GM12878 (cell line): ENCODE results near the gene DRICH1. TPM values are rescaled to one million over a fixed set of nuclear protein-coding genes. Genes with fewer than 3 reads are reported as not detected.

Experiments used
- ATAC-seq: fragments of 200-7000 bp; cut with Tn5 transposase; 3 replicates; pipeline ENCODE4 v1.9.1; 2020; ENCODE audit warnings: mild to moderate bottlenecking, moderate library complexity
- BruUV-seq: library from RNA; stranded (reverse); fragments of 400-500 nt; replicated peaks from 2 replicates; lab custom pipeline; 2021; lab: Mats Ljungman, UMichigan
- CTCF ChIA-PET: fragments of 300-600 bp; sonication (Branson Sonifier 250); formaldehyde crosslinking; extraction: SDS; loops from one replicate; lab custom pipeline; 2021; ENCODE audit warnings: inconsistent platforms; lab: Yijun Ruan, JAX
- POLR2A ChIA-PET: fragments of 350-600 bp; formaldehyde crosslinking; extraction: SDS; loops from one replicate; lab custom pipeline; 2021; ENCODE audit warnings: inconsistent platforms; lab: Charles Lee
- RAD21 ChIA-PET: fragments of 300-600 bp; sonication (Branson Sonifier 250); formaldehyde crosslinking; loops from one replicate; lab custom pipeline; 2023; ENCODE audit warnings: antibody characterized with exemption; ENCODE audit not compliant: unreplicated experiment; lab: Charles Lee
- SMC1A ChIA-PET: fragments of 300-600 bp; sonication (Branson Sonifier 250); formaldehyde crosslinking; loops from one replicate; lab custom pipeline; 2023; ENCODE audit not compliant: unreplicated experiment, uncharacterized antibody; lab: Charles Lee
- DNase-seq: peaks from one replicate; pipeline ENCODE4 v3.0.0-alpha.2; 2011; ENCODE audit warnings: low read depth, low spot score
- FAIRE-seq: peaks from 3 replicates; lab custom pipeline; 2011; peaks lifted over from hg19 to GRCh38; lab: Jason Lieb, UNC
- H2AFZ ChIP-seq: 2 replicates; pipeline ENCODE4 v1.6.0; 2011; ENCODE audit warnings: low read depth, low read length, control low read depth; ENCODE audit not compliant: control insufficient read depth
- H3K27ac ChIP-seq: 2 replicates; pipeline ENCODE4 v1.5.1; 2011; ENCODE audit warnings: control low read depth; ENCODE audit not compliant: control insufficient read depth, insufficient read depth
- H3K27me3 ChIP-seq, 2 experiments: replicated peaks in 1 of 2; 2 replicates each; pipeline versions ENCODE4 v1.6.0 to v1.6.1; 2011; ENCODE audit warnings: low read length in 1 of 2; ENCODE audit not compliant: control insufficient read depth in 2 of 2, insufficient read depth in 2 of 2
- H3K36me3 ChIP-seq, 2 experiments: 2 replicates each; pipeline ENCODE4 v1.5.1; 2011; ENCODE audit warnings: low read length in 1 of 2; ENCODE audit not compliant: control insufficient read depth in 2 of 2, insufficient read depth in 2 of 2
- H3K4me1 ChIP-seq: 2 replicates; pipeline ENCODE4 v1.6.1; 2011; ENCODE audit warnings: mild to moderate bottlenecking, low read length, moderate library complexity, mixed read lengths; ENCODE audit not compliant: control insufficient read depth, insufficient read depth
- H3K4me2 ChIP-seq: 2 replicates; pipeline ENCODE4 v1.6.0; 2011; ENCODE audit warnings: control low read depth; ENCODE audit not compliant: control insufficient read depth, insufficient read depth
- H3K4me3 ChIP-seq: fragments of 200-600 bp; sonication (generic); 2 replicates; pipeline ENCODE4 v1.5.1; 2016
- H3K79me2 ChIP-seq: 2 replicates; pipeline ENCODE4 v1.6.0; 2011; ENCODE audit warnings: low read length; ENCODE audit not compliant: control insufficient read depth, insufficient read depth
- H3K9ac ChIP-seq: 2 replicates; pipeline ENCODE4 v1.8.0; 2011; ENCODE audit warnings: low read length, control low read depth, mixed read lengths; ENCODE audit not compliant: control insufficient read depth, insufficient read depth
- H3K9me3 ChIP-seq: replicated peaks from 3 replicates; pipeline ENCODE4 v1.5.1; 2011; ENCODE audit warnings: mild to moderate bottlenecking, low read length; ENCODE audit not compliant: control insufficient read depth, insufficient read depth
- H4K20me1 ChIP-seq: 2 replicates; pipeline ENCODE4 v1.6.0; 2011; ENCODE audit not compliant: control insufficient read depth, insufficient read depth
- CREB1 ChIP-seq: IDR thresholded peaks from 2 replicates; pipeline ENCODE4 v1.6.1; 2012; ENCODE audit warnings: low read depth, mild to moderate bottlenecking, inconsistent platforms
- ESRRA ChIP-seq: IDR thresholded peaks from 2 replicates; pipeline ENCODE4 v1.6.1; 2012; ENCODE audit warnings: mild to moderate bottlenecking, low read length, improper control_type of control experiment
- IKZF1 ChIP-seq: fragments of 450-650 bp; conservative IDR thresholded peaks from 2 replicates; pipeline ENCODE4 v1.6.1; 2017; ENCODE audit warnings: antibody characterized with exemption, mild to moderate bottlenecking
- MYB ChIP-seq: fragments of 150-350 bp; IDR thresholded peaks from 2 replicates; pipeline ENCODE4 v1.6.1; 2014; ENCODE audit warnings: mild to moderate bottlenecking, low read depth, low read length, borderline replicate concordance
- NFIC ChIP-seq: IDR thresholded peaks from 2 replicates; pipeline ENCODE4 v1.6.1; 2012; ENCODE audit warnings: low read depth, mild to moderate bottlenecking, inconsistent platforms, low read length, moderate library complexity
- POLR2AphosphoS5 ChIP-seq: IDR thresholded peaks from 2 replicates; pipeline ENCODE4 v1.6.1; 2011; ENCODE audit warnings: mild to moderate bottlenecking, low read length, inconsistent platforms
- STAT3 ChIP-seq: IDR thresholded peaks from 2 replicates; pipeline ENCODE4 v1.6.1; 2011; ENCODE audit warnings: low read depth, low read length, improper control_type of control experiment
- ZNF24 ChIP-seq: fragments of 450-650 bp; IDR thresholded peaks from 2 replicates; pipeline ENCODE4 v1.6.1; 2017; ENCODE audit warnings: antibody characterized with exemption, mild to moderate bottlenecking
- ZNF274 ChIP-seq: IDR thresholded peaks from one replicate; pipeline ENCODE4 v1.8.0; 2011; ENCODE audit not compliant: insufficient read length, insufficient read depth
- WGBS: methylation state at CpG from one replicate; pipeline ENCODE4 v1.1.6; 2016; ENCODE audit warnings: low lambda C conversion rate; ENCODE audit not compliant: insufficient replicate concordance, insufficient coverage; ENCODE audit errors: missing lambda C conversion rate; 5-methylcytosine and 5-hydroxymethylcytosine counted together
- in situ Hi-C: fragments of 300-500 bp; cut with MboI; formaldehyde crosslinking; loops from 9 replicates; pipeline ENCODE4 v1.14.3; 2018; ENCODE audit warnings: mixed read lengths
- intact Hi-C: fragments of 100-400 bp; cut with micrococcal nuclease; formaldehyde crosslinking; loops from one replicate; pipeline ENCODE4 v1.14.2; 2022; ENCODE audit not compliant: unreplicated experiment
- polyA plus RNA-seq, 11 experiments: library from polyadenylated mRNA; depleted of rRNA in 4 of 11; unstranded in 6 of 11; stranded (reverse) in 5 of 11; fragments of >200 nt; fragmentation: Nextera tagmentation in 4 of 11; fragmentation: Illumina TruSeq in 1 of 11; extraction: Ambion mirVana in 4 of 11; extraction: Trizol in 1 of 11; gene quantifications; 1 replicate in 1 of 11; 2 replicates in 10 of 11; pipeline versions ENCODE4 v1.2.1 to v1.2.3, GENCODE V29; 2011 to 2016; ENCODE audit warnings: inconsistent platforms in 2 of 11, missing spikeins in 2 of 11, low read depth in 1 of 11
- total RNA-seq, 4 experiments: library from RNA; depleted of rRNA in 3 of 4; stranded (reverse); fragments of >200 nt in 3 of 4; fragmentation: Illumina TruSeq in 1 of 4; extraction: Trizol in 1 of 4; gene quantifications; 2 replicates each; pipeline versions ENCODE4 v1.2.1 to v1.2.3, GENCODE V29; 2013 to 2021
- TF ChIP-seq, protein P1 (sequence below): fragments of 150-350 bp; IDR thresholded peaks from 2 replicates; pipeline ENCODE4 v1.6.1; 2016; ENCODE audit warnings: low read depth, low read length
- TF ChIP-seq, protein P2 (sequence below): IDR thresholded peaks from 2 replicates; pipeline ENCODE4 v1.6.1; 2012; ENCODE audit warnings: low read depth, low read length, improper control_type of control experiment
- TF ChIP-seq, protein P3 (sequence below): fragments of 450-650 bp; IDR thresholded peaks from 2 replicates; pipeline ENCODE4 v1.6.1; 2017; ENCODE audit warnings: borderline replicate concordance
- TF ChIP-seq, protein P4 (sequence below): IDR thresholded peaks from 2 replicates; pipeline ENCODE4 v1.6.1; 2011; ENCODE audit warnings: low read depth, low read length, improper control_type of control experiment, borderline replicate concordance

DRICH1 gene
- total and polyA plus RNA-seq, 10 of the 15 experiments (the other 5 are each of a cell fraction or from before 2014, with no cell fraction given): not detected

DNA sequence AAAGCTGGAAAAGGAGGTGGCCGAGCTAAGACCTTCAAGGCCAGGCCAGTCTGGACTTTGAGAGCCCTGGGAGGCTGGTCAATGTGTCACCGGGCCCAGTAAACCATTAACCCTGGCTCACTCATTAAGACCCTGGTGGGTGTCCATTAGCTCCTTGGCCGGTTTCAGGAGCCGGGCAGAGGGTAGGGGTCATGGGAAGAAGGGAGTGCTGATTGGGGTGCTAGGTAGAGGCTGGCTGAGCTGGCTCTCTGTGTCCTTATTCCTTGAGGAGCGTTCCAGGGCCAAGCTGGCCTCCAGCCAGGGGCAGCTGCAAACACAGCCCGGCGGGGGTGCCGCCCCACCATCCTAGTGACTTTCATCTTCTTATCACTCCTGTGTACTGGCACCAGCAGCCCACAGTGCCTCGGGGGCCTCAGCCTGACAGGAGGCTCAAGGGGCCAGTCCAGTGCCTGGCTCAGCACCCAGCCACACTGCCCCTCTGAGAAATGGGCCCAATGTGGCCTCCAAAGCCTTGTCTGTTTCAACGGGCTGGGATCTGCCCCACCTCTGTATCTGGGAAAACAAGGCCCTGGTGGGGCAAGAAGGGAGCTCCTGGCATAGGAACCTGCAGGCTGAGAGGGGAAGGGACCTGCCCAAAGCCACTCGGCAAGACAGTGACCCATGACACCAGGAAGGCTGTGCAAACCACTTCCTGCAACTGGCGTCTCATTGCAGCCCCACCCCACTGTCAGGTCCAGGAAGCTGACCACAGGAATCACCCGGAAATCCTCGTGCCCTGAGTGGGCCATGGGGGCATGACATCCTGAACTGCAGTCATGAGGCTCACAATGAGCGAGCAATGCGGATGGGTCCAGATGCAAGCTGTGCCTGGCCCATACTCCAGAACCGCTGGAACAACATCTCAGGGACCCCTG is 43.6 kb upstream of the DRICH1 start:
- H3K4me1 ChIP-seq: no peaks in the 10 kb centered on the region
- WGBS: 61% methylated on average over 17 of the region's 17 CpGs
- 0 out of 4 replicates have a peak, but pooled peaks cover 0 to 3% of the 10 kb centered on the region in 2 experiments for H3K36me3 ChIP-seq
- POLR2A ChIA-PET: no interaction called here
- no peak overlapping the region for H3K4me3 ChIP-seq
- FAIRE-seq: no peak
- H3K27ac ChIP-seq: no peak overlapping the region
- no peak for TF ChIP-seq ESRRA
- no peak for TF ChIP-seq CREB1
- TF ChIP-seq, protein P1, sequence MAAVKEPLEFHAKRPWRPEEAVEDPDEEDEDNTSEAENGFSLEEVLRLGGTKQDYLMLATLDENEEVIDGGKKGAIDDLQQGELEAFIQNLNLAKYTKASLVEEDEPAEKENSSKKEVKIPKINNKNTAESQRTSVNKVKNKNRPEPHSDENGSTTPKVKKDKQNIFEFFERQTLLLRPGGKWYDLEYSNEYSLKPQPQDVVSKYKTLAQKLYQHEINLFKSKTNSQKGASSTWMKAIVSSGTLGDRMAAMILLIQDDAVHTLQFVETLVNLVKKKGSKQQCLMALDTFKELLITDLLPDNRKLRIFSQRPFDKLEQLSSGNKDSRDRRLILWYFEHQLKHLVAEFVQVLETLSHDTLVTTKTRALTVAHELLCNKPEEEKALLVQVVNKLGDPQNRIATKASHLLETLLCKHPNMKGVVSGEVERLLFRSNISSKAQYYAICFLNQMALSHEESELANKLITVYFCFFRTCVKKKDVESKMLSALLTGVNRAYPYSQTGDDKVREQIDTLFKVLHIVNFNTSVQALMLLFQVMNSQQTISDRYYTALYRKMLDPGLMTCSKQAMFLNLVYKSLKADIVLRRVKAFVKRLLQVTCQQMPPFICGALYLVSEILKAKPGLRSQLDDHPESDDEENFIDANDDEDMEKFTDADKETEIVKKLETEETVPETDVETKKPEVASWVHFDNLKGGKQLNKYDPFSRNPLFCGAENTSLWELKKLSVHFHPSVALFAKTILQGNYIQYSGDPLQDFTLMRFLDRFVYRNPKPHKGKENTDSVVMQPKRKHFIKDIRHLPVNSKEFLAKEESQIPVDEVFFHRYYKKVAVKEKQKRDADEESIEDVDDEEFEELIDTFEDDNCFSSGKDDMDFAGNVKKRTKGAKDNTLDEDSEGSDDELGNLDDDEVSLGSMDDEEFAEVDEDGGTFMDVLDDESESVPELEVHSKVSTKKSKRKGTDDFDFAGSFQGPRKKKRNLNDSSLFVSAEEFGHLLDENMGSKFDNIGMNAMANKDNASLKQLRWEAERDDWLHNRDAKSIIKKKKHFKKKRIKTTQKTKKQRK: no peak
- no peak for TF ChIP-seq ZNF24
- no peak for TF ChIP-seq POLR2AphosphoS5
- no peak for TF ChIP-seq ZNF274
- TF ChIP-seq, protein P2, sequence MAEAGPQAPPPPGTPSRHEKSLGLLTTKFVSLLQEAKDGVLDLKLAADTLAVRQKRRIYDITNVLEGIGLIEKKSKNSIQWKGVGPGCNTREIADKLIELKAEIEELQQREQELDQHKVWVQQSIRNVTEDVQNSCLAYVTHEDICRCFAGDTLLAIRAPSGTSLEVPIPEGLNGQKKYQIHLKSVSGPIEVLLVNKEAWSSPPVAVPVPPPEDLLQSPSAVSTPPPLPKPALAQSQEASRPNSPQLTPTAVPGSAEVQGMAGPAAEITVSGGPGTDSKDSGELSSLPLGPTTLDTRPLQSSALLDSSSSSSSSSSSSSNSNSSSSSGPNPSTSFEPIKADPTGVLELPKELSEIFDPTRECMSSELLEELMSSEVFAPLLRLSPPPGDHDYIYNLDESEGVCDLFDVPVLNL: no peak
- TF ChIP-seq, protein P3, sequence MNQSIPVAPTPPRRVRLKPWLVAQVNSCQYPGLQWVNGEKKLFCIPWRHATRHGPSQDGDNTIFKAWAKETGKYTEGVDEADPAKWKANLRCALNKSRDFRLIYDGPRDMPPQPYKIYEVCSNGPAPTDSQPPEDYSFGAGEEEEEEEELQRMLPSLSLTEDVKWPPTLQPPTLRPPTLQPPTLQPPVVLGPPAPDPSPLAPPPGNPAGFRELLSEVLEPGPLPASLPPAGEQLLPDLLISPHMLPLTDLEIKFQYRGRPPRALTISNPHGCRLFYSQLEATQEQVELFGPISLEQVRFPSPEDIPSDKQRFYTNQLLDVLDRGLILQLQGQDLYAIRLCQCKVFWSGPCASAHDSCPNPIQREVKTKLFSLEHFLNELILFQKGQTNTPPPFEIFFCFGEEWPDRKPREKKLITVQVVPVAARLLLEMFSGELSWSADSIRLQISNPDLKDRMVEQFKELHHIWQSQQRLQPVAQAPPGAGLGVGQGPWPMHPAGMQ: no peak
- no peak for TF ChIP-seq STAT3
- no peak for TF ChIP-seq IKZF1
- no peak for TF ChIP-seq NFIC
- no peak for TF ChIP-seq MYB
- TF ChIP-seq, protein P4, sequence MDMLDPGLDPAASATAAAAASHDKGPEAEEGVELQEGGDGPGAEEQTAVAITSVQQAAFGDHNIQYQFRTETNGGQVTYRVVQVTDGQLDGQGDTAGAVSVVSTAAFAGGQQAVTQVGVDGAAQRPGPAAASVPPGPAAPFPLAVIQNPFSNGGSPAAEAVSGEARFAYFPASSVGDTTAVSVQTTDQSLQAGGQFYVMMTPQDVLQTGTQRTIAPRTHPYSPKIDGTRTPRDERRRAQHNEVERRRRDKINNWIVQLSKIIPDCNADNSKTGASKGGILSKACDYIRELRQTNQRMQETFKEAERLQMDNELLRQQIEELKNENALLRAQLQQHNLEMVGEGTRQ: no peak
- no peak overlapping the region for H3K4me2 ChIP-seq
- DNase-seq: no peak
- no TSS peak for BruUV-seq
- no peak overlapping the region for H3K9ac ChIP-seq
- intact Hi-C loops: no loop called here
- H2AFZ ChIP-seq: no peak overlapping the region
- H3K27me3 ChIP-seq: no peaks in the 10 kb centered on the region
- ATAC-seq: peak; percentile 44
- SMC1A ChIA-PET: no interaction called here
- CTCF ChIA-PET: no interaction called here
- H4K20me1 ChIP-seq: no peaks in the 10 kb centered on the region
- H3K79me2 ChIP-seq: no peaks in the 10 kb centered on the region
- RAD21 ChIA-PET: no interaction called here
- H3K9me3 ChIP-seq: no peaks in the 10 kb centered on the region
- in situ Hi-C loops: no loop called here
